HEK293 (cell line): ENCODE data around the gene PRKCG.
A peak's percentile ranks its signal among the peaks of the same experiment; 100 is the strongest.

Source experiments
- CTCF ChIA-PET: fragments of 350-600 bp; formaldehyde crosslinking; extraction: SDS; loops from one replicate; lab custom pipeline; 2021; ENCODE audit warnings: antibody characterized with exemption; lab: Yijun Ruan, JAX
- POLR2A ChIA-PET: fragments of 300-600 bp; formaldehyde crosslinking; extraction: SDS; loops from one replicate; lab custom pipeline; 2020; ENCODE audit warnings: antibody characterized with exemption, inconsistent platforms; lab: Yijun Ruan, JAX
- H3K27ac ChIP-seq: fragments of 200-500 bp; sonication (Bioruptor generic); 2 replicates; pipeline ENCODE4 v1.5.1; 2014; ENCODE audit warnings: low read depth, low read length, control low read depth, inconsistent platforms; ENCODE audit errors: extremely low read depth
- H3K36me3 ChIP-seq, 2 experiments: fragments of 200-500 bp in 1 of 2; sonication (Bioruptor generic) in 1 of 2; 1 replicate in 1 of 2; 2 replicates in 1 of 2; pipeline ENCODE4 v1.5.1; 2014 to 2017; ENCODE audit warnings: inconsistent platforms in 2 of 2, low read length in 2 of 2; ENCODE audit not compliant: control insufficient read depth in 2 of 2, insufficient read depth in 1 of 2
- H3K4me1 ChIP-seq: fragments of 200-500 bp; sonication (Bioruptor generic); 2 replicates; pipeline ENCODE4 v1.5.1; 2014; ENCODE audit warnings: mild to moderate bottlenecking, low read length, inconsistent platforms; ENCODE audit not compliant: control insufficient read depth, insufficient read depth
- H3K4me3 ChIP-seq: 2 replicates; pipeline ENCODE4 v1.5.1; 2011; ENCODE audit warnings: low read depth, mild to moderate bottlenecking, control low read depth, low read length, moderate library complexity
- H3K9me3 ChIP-seq: fragments of 200-500 bp; sonication (Bioruptor generic); 2 replicates; pipeline ENCODE4 v1.5.1; 2014; ENCODE audit warnings: low read depth, low read length, inconsistent platforms; ENCODE audit not compliant: control insufficient read depth, insufficient read depth
- AEBP2 ChIP-seq: fragments of 450-650 bp; formaldehyde crosslinking; IDR thresholded peaks from 2 replicates; pipeline ENCODE4 v1.5.1; 2016; ENCODE audit warnings: missing biosample characterization, missing genetic modification characterization, borderline replicate concordance
- HOXA7 ChIP-seq: sonication (generic); formaldehyde crosslinking; IDR thresholded peaks from 2 replicates; pipeline ENCODE4 v1.8.1; 2022; ENCODE audit warnings: missing genetic modification reagents, borderline replicate concordance
- TCF7L2 ChIP-seq: IDR thresholded peaks from 2 replicates; pipeline ENCODE4 v1.6.1; 2011; ENCODE audit warnings: low read depth, mild to moderate bottlenecking, inconsistent platforms, low read length, moderate library complexity, borderline replicate concordance
- TRIM28 ChIP-seq: IDR thresholded peaks from 2 replicates; pipeline ENCODE4 v1.6.1; 2011; ENCODE audit warnings: low read length, control low read depth, borderline replicate concordance
- ZBTB17 ChIP-seq: fragments of 450-650 bp; formaldehyde crosslinking; IDR thresholded peaks from 2 replicates; pipeline ENCODE4 v1.5.1; 2016; ENCODE audit warnings: missing biosample characterization, missing genetic modification characterization
- ZBTB49 ChIP-seq: fragments of 450-650 bp; formaldehyde crosslinking; IDR thresholded peaks from 2 replicates; pipeline ENCODE4 v1.5.1; 2016; ENCODE audit warnings: missing biosample characterization, missing genetic modification characterization, low read depth
- ZFHX2 ChIP-seq: fragments of 450-650 bp; formaldehyde crosslinking; conservative IDR thresholded peaks from 2 replicates; pipeline ENCODE4 v1.5.1; 2016; ENCODE audit warnings: missing biosample characterization, missing genetic modification characterization
- ZIC2 ChIP-seq: fragments of 450-650 bp; formaldehyde crosslinking; IDR thresholded peaks from 2 replicates; pipeline ENCODE4 v1.5.1; 2016; ENCODE audit warnings: missing biosample characterization, missing genetic modification characterization
- ZNF169 ChIP-seq: fragments of 450-650 bp; formaldehyde crosslinking; IDR thresholded peaks from 2 replicates; pipeline ENCODE4 v1.5.1; 2016; ENCODE audit warnings: missing biosample characterization, missing genetic modification characterization
- ZNF184 ChIP-seq: fragments of 450-650 bp; IDR thresholded peaks from 2 replicates; pipeline ENCODE4 v1.5.1; 2018; ENCODE audit warnings: missing biosample characterization, mild to moderate bottlenecking, missing genetic modification characterization
- ZNF19 ChIP-seq: fragments of 450-650 bp; formaldehyde crosslinking; IDR thresholded peaks from 2 replicates; pipeline ENCODE4; 2016; ENCODE audit warnings: missing biosample characterization, missing genetic modification characterization, low read depth
- ZNF223 ChIP-seq: fragments of 450-650 bp; formaldehyde crosslinking; IDR thresholded peaks from 2 replicates; pipeline ENCODE4 v1.5.1; 2016; ENCODE audit warnings: missing biosample characterization, missing genetic modification characterization
- ZNF335 ChIP-seq: fragments of 450-650 bp; formaldehyde crosslinking; conservative IDR thresholded peaks from 2 replicates; pipeline ENCODE4 v1.5.1; 2016; ENCODE audit warnings: missing biosample characterization, missing genetic modification characterization
- ZNF394 ChIP-seq: fragments of 450-650 bp; formaldehyde crosslinking; IDR thresholded peaks from 2 replicates; pipeline ENCODE4 v1.5.1; 2016; ENCODE audit warnings: missing biosample characterization, missing genetic modification characterization, mild to moderate bottlenecking, moderate library complexity, borderline replicate concordance
- ZNF404 ChIP-seq: fragments of 450-650 bp; formaldehyde crosslinking; IDR thresholded peaks from 2 replicates; pipeline ENCODE4 v1.5.1; 2017; ENCODE audit warnings: missing biosample characterization, missing genetic modification characterization
- ZNF530 ChIP-seq: fragments of 450-650 bp; formaldehyde crosslinking; IDR thresholded peaks from 2 replicates; pipeline ENCODE4 v1.5.1; 2016; ENCODE audit warnings: low read depth, missing biosample characterization, missing genetic modification characterization
- ZNF560 ChIP-seq: fragments of 450-650 bp; formaldehyde crosslinking; IDR thresholded peaks from 2 replicates; pipeline ENCODE4 v1.5.1; 2017; ENCODE audit warnings: missing biosample characterization, missing genetic modification characterization, borderline replicate concordance
- ZNF596 ChIP-seq: fragments of 450-650 bp; IDR thresholded peaks from 2 replicates; pipeline ENCODE4 v1.5.0; 2018; ENCODE audit warnings: missing biosample characterization, mild to moderate bottlenecking, missing genetic modification characterization, moderate library complexity
- ZNF623 ChIP-seq: fragments of 450-650 bp; formaldehyde crosslinking; IDR thresholded peaks from 2 replicates; pipeline ENCODE4 v1.5.1; 2016; ENCODE audit warnings: missing biosample characterization, missing genetic modification characterization
- ZNF629 ChIP-seq: fragments of 450-650 bp; formaldehyde crosslinking; IDR thresholded peaks from 2 replicates; pipeline ENCODE4 v1.5.1; 2017; ENCODE audit warnings: missing biosample characterization, missing genetic modification characterization
- ZNF692 ChIP-seq: fragments of 450-650 bp; formaldehyde crosslinking; IDR thresholded peaks from 2 replicates; pipeline ENCODE4 v1.5.1; 2016; ENCODE audit warnings: missing biosample characterization, missing genetic modification characterization
- ZSCAN30 ChIP-seq: fragments of 450-650 bp; IDR thresholded peaks from 2 replicates; pipeline ENCODE4 v1.5.1; 2018; ENCODE audit warnings: missing biosample characterization, mild to moderate bottlenecking, missing genetic modification characterization, moderate library complexity
- ZSCAN5A ChIP-seq: fragments of 450-650 bp; formaldehyde crosslinking; IDR thresholded peaks from 2 replicates; pipeline ENCODE4 v1.5.1; 2016; ENCODE audit warnings: missing biosample characterization, missing genetic modification characterization
- ZXDB ChIP-seq: fragments of 450-650 bp; formaldehyde crosslinking; IDR thresholded peaks from 2 replicates; pipeline ENCODE4 v1.5.1; 2016; ENCODE audit warnings: missing biosample characterization, missing genetic modification characterization

PRKCG gene

GRCh38 chr19:53883741-53884140 lies 1.7 kb downstream of the PRKCG start:
- no peaks in the 10 kb centered on the region for H3K36me3 ChIP-seq
- H3K4me1 ChIP-seq: peaks cover 7% of the 10 kb centered on the region; the same call in 1 of the 2 replicates
- H3K9me3 ChIP-seq: no peaks in the 10 kb centered on the region
- no peak overlapping the region for H3K27ac ChIP-seq
- POLR2A ChIA-PET: interaction anchor here (1.1 kb wide), 1 partner anchor 16 kb away, joined by 3 read pairs; the partner anchor contains the start of gene MYADM
- no peak for TF ChIP-seq ZFHX2 (tag by site-specific recombination)
- TF ChIP-seq AEBP2 (tag by site-specific recombination): no peak
- TF ChIP-seq TCF7L2: no peak
- peak; percentile 76 for TF ChIP-seq ZBTB17 (tag by site-specific recombination)
- TF ChIP-seq ZNF404 (tag by site-specific recombination): no peak
- TF ChIP-seq TRIM28: no peak
- TF ChIP-seq, all 188 proteins: peak for 1
- CTCF ChIA-PET: interaction anchor here (0.6 to 1.7 kb wide), 4 partner anchors 29 to 148 kb away, joined by 3 to 4 read pairs (median 4); no protein-coding TSS in a partner anchor
- no peak overlapping the region for H3K4me3 ChIP-seq

GRCh38 chr19:53884256-53884655 lies 2.3 kb downstream of the PRKCG start:
- POLR2A ChIA-PET: interaction anchor here (1.3 kb wide), 1 partner anchor 17 kb away, joined by 4 read pairs; the partner anchor contains the start of gene MYADM
- H3K4me1 ChIP-seq: peaks cover 5% of the 10 kb centered on the region
- no peak overlapping the region for H3K27ac ChIP-seq
- TF ChIP-seq ZNF530 (tag by site-specific recombination): no peak
- TF ChIP-seq ZNF19 (tag by site-specific recombination): no peak
- no peak for TF ChIP-seq ZXDB (tag by site-specific recombination)
- no peak for TF ChIP-seq ZNF623
- TF ChIP-seq ZNF335 (tag by site-specific recombination): no peak
- no peak for TF ChIP-seq ZNF692 (tag by site-specific recombination)
- no peak for TF ChIP-seq ZSCAN30 (tag by site-specific recombination)
- TF ChIP-seq ZSCAN5A (tag by site-specific recombination): no peak
- no peak for TF ChIP-seq ZNF169 (tag by site-specific recombination)
- TF ChIP-seq ZNF184 (tag by site-specific recombination): no peak
- TF ChIP-seq ZNF223 (tag by site-specific recombination): no peak
- no peak overlapping the region for H3K4me3 ChIP-seq
- H3K9me3 ChIP-seq: no peaks in the 10 kb centered on the region
- H3K36me3 ChIP-seq: no peaks in the 10 kb centered on the region
- CTCF ChIA-PET: interaction anchor here (1.0 to 1.7 kb wide), 2 partner anchors 30 to 147 kb away, joined by 4 read pairs; no protein-coding TSS in a partner anchor

- Histone ChIP-seq H3K9me3 (no peaks in the 10 kb centered on the region), H3K27ac (no peak overlapping the region), H3K4me1 (peaks cover 7% of the 10 kb centered on the region), H3K4me3 (no peak overlapping the region), H3K36me3 (no peaks in the 10 kb centered on the region)
- POLR2A ChIA-PET: interaction anchor here (1.3 kb wide), 1 partner anchor 18 kb away, joined by 4 read pairs; the partner anchor contains the start of gene MYADM
- CTCF ChIA-PET: interaction anchor here (0.7 kb wide), 1 partner anchor 92 kb away, joined by 3 read pairs; no protein-coding TSS in a partner anchor
- TF ChIP-seq ZNF560 (tag by site-specific recombination): no peak
- TF ChIP-seq ZNF596 (tag by site-specific recombination): no peak
- TF ChIP-seq ZBTB49 (tag by site-specific recombination): no peak
- TF ChIP-seq ZIC2 (tag by site-specific recombination): no peak
- no peak for TF ChIP-seq ZNF394 (tag by site-specific recombination)
- no peak for TF ChIP-seq ZNF629 (tag by site-specific recombination)
- TF ChIP-seq ZNF184 (tag by site-specific recombination): no peak
- no peak for TF ChIP-seq ZNF692 (tag by site-specific recombination)
- no peak for TF ChIP-seq HOXA7 (CRISPR knock-in tag)
Observed at GRCh38 chr19:53885036-53885435, 3.0 kb downstream of the PRKCG start.
